B cell (primary cell): ENCODE data around the gene PRKAG2. TPM values are rescaled to one million over a fixed set of nuclear protein-coding genes. Genes with fewer than 3 reads are reported as not detected.

ENCODE experiments used
- ATAC-seq: fragments of 200-7000 bp; cut with Tn5 transposase; one replicate; pipeline ENCODE4 v1.10.0; 2021; ENCODE audit warnings: low read depth, mild to moderate bottlenecking, moderate number of reproducible peaks, moderate library complexity
- CTCF ChIA-PET: fragments of 350-600 bp; sonication (Branson Sonifier 250); formaldehyde crosslinking; loops from one replicate; lab custom pipeline; 2021; ENCODE audit warnings: antibody characterized with exemption, inconsistent platforms; lab: Charles Lee
- POLR2A ChIA-PET: fragments of 350-600 bp; sonication (Branson Sonifier 250); formaldehyde crosslinking; loops from one replicate; lab custom pipeline; 2021; ENCODE audit warnings: antibody characterized with exemption; lab: Charles Lee
- DNase-seq: peaks from one replicate; pipeline ENCODE4 v3.0.0; 2013
- H2AFZ ChIP-seq: 2 replicates; pipeline ENCODE4 v1.6.1; 2012; ENCODE audit warnings: mild to moderate bottlenecking, low read depth, low read length; ENCODE audit not compliant: insufficient read depth, poor library complexity, severe bottlenecking
- H3K27ac ChIP-seq, 2 donors: 1 replicate in 1 of 2; 2 replicates in 1 of 2; pipeline ENCODE4 v1.5.1; 2012 to 2013; ENCODE audit warnings: low read length in 2 of 2, mild to moderate bottlenecking in 2 of 2, moderate library complexity in 1 of 2
- H3K27me3 ChIP-seq, 4 experiments: fragments of 200-600 bp in 1 of 4; sonication (generic) in 1 of 4; replicated peaks in 1 of 4; 1 replicate in 2 of 4; 2 replicates in 2 of 4; pipeline versions ENCODE4 v1.6.1 to v1.7.0; 2013 to 2016; ENCODE audit warnings: low read length in 3 of 4, mild to moderate bottlenecking in 2 of 4, mixed read lengths in 1 of 4, moderate library complexity in 1 of 4; ENCODE audit not compliant: insufficient read depth in 4 of 4, control insufficient read depth in 3 of 4; ENCODE audit errors: control extremely low read depth in 1 of 4
- H3K36me3 ChIP-seq, 2 experiments: replicated peaks in 1 of 2; 1 replicate in 1 of 2; 2 replicates in 1 of 2; pipeline versions ENCODE4 v1.6.1 to v1.7.1; 2013; ENCODE audit warnings: low read length in 1 of 2; ENCODE audit not compliant: insufficient read depth in 2 of 2, control insufficient read depth in 1 of 2; ENCODE audit errors: control extremely low read depth in 1 of 2, extremely low read depth in 1 of 2
- H3K4me1 ChIP-seq, 2 donors: fragments of 200-600 bp in 1 of 2; sonication (generic) in 1 of 2; 1 replicate in 1 of 2; 2 replicates in 1 of 2; pipeline versions ENCODE4 v1.5.1 to v1.6.1; 2013 to 2017; ENCODE audit warnings: low read length in 2 of 2; ENCODE audit not compliant: control insufficient read depth in 2 of 2, insufficient read depth in 2 of 2
- H3K4me2 ChIP-seq: replicated peaks from 2 replicates; pipeline ENCODE3; 2012; ENCODE audit warnings: mild to moderate bottlenecking, low read depth, low read length; ENCODE audit not compliant: poor library complexity, severe bottlenecking
- H3K4me3 ChIP-seq, 5 experiments: fragments of 200-600 bp in 1 of 5; sonication (generic) in 1 of 5; 1 replicate in 3 of 5; 2 replicates in 2 of 5; pipeline versions ENCODE4 v1.5.1 to v1.7.0; 2011 to 2016; ENCODE audit warnings: low read length in 4 of 5, mild to moderate bottlenecking in 4 of 5, low read depth in 2 of 5, control low read depth in 1 of 5, moderate library complexity in 1 of 5; ENCODE audit not compliant: insufficient read depth in 1 of 5; ENCODE audit errors: control extremely low read depth in 1 of 5, extremely low read depth in 1 of 5
- H3K79me2 ChIP-seq: fragments of 200-600 bp; sonication (generic); one replicate; pipeline ENCODE4 v1.6.0; 2016; ENCODE audit warnings: low read length; ENCODE audit not compliant: control insufficient read depth, insufficient read depth
- H3K9ac ChIP-seq: fragments of 200-600 bp; sonication (generic); 2 replicates; pipeline ENCODE4 v1.6.1; 2017; ENCODE audit warnings: mild to moderate bottlenecking, low read length, moderate library complexity
- H3K9me3 ChIP-seq, 3 donors: one replicate each; pipeline versions ENCODE4 v1.6.1 to v1.7.1; 2013; ENCODE audit warnings: low read length in 2 of 3; ENCODE audit not compliant: control insufficient read depth in 2 of 3, insufficient read depth in 1 of 3; ENCODE audit errors: control extremely low read depth in 1 of 3
- H4K20me1 ChIP-seq: 2 replicates; pipeline ENCODE4 v1.6.0; 2012; ENCODE audit warnings: mild to moderate bottlenecking, low read length; ENCODE audit not compliant: insufficient read depth, control insufficient read depth, poor library complexity, severe bottlenecking
- H3K27ac Mint-ChIP-seq: one replicate; pipeline ENCODE4 v1.8.0; 2021; ENCODE audit warnings: mixed read lengths
- H3K27me3 Mint-ChIP-seq: one replicate; pipeline ENCODE4 v1.8.0; 2021; ENCODE audit warnings: mixed read lengths
- H3K4me1 Mint-ChIP-seq: one replicate; pipeline ENCODE4 v1.8.0; 2021; ENCODE audit warnings: mixed read lengths
- H3K4me3 Mint-ChIP-seq: one replicate; pipeline ENCODE4 v1.8.0; 2021; ENCODE audit warnings: mixed read lengths
- H3K9me3 Mint-ChIP-seq: one replicate; pipeline ENCODE4 v1.8.0; 2022; ENCODE audit warnings: mixed read lengths; ENCODE audit not compliant: insufficient read depth
- EZH2 ChIP-seq: IDR thresholded peaks from 2 replicates; pipeline ENCODE4 v1.6.1; 2012; ENCODE audit warnings: borderline replicate concordance, low read depth, mild to moderate bottlenecking, moderate library complexity, low read length; ENCODE audit not compliant: insufficient read depth, poor library complexity, severe bottlenecking
- WGBS: methylation state at CpG from one replicate; pipeline ENCODE4 v1.1.5; 2013; ENCODE audit warnings: missing lambda C conversion rate; ENCODE audit not compliant: insufficient coverage; 5-methylcytosine and 5-hydroxymethylcytosine counted together
- intact Hi-C: fragments of 100-400 bp; cut with micrococcal nuclease; formaldehyde crosslinking; loops from one replicate; pipeline ENCODE4 v1.10.0; 2022
- polyA plus RNA-seq: library from polyadenylated mRNA; depleted of rRNA; stranded (reverse); fragments of >200 nt; gene quantifications from 2 replicates; pipeline ENCODE4 v1.2.3, GENCODE V29; 2012
- total RNA-seq, 2 donors: library from RNA; stranded (reverse); fragments of 120-200 nt in 1 of 2; gene quantifications; 1 replicate in 1 of 2; 2 replicates in 1 of 2; pipeline versions ENCODE4 v1.2.3 to v1.2.4, GENCODE V29; 2013 to 2022
- TF ChIP-seq, protein P1 (sequence below): fragments of 200-600 bp; IDR thresholded peaks from one replicate; pipeline ENCODE4 v1.8.0; 2022; ENCODE audit warnings: antibody characterized with exemption, mild to moderate bottlenecking

Gene PRKAG2
- total and polyA plus RNA-seq, 2 donors (not counting 1 experiment from before 2014, with no cell fraction given) = 22.1 to 56.3 TPM

DNA sequence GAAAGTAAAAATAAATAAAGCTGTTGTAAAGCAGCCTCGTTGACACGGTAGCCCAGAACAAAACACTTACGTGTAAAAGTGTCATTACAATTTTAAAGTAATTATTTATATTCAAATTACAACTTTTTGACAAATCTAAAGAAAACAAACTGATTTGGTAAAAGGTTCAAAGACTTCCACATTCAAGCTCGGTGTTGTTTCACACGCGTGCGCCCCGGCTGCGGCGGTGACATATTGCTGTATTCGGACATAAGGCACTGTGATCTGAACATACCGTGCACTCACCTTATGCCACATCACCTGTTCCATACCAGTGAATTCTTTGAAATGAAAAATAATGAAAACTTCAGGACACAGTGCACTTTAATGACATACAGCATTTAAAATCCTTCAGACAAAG lies 320.3 kb downstream of the PRKAG2 start:
- WGBS = 100% methylated on average over 1 of the region's 12 CpGs
- H3K9me3 ChIP-seq = no peaks in the 10 kb centered on the region
- Mint-ChIP-seq H3K4me1 (no peaks in the 10 kb centered on the region), H3K9me3 (no peaks in the 10 kb centered on the region), H3K27me3 (no peaks in the 10 kb centered on the region), H3K27ac (no peak overlapping the region), H3K4me3 (no peak overlapping the region)
- H3K27me3 ChIP-seq = no peaks in the 10 kb centered on the region
- H3K4me2 ChIP-seq = no peak overlapping the region
- ATAC-seq (no peak), DNase-seq (no peak)
- CTCF ChIA-PET = interaction anchor here (1.0 kb wide), 1 partner anchor 202 kb away, joined by 3 read pairs; no protein-coding TSS in a partner anchor
- H3K27ac ChIP-seq = no peak overlapping the region
- no peaks in the 10 kb centered on the region for H4K20me1 ChIP-seq
- H2AFZ ChIP-seq = no peak overlapping the region
- peaks cover 0 to 30% of the 10 kb centered on the region in 2 experiments for H3K36me3 ChIP-seq
- TF ChIP-seq EZH2 = no peak
- intact Hi-C loops = no loop called here
- H3K79me2 ChIP-seq = no peaks in the 10 kb centered on the region
- no peak overlapping the region for H3K9ac ChIP-seq
- no peaks in the 10 kb centered on the region for H3K4me1 ChIP-seq
- POLR2A ChIA-PET = no interaction called here
- no peak overlapping the region for H3K4me3 ChIP-seq

DNA sequence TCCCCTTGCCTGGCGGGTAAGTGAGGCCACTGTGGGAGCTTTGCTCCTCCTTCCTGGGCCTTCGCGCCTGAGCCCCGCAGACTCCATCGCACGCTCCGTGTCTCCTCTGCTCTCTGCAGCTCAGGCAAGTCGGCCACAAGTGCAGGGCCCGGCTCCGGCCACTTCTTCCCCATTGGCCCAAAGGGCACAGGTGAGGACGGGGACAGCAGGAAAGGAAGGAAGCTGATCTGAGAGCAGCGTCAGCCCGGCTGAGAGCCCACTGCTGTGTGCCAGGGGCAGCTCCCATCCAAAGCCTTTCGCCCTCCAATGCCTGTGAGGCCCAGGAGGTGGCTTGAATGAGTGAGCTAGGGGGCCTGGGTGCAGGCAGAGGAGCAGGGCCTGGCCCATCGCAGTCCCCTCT lies 323.6 kb downstream of the PRKAG2 start:
- no peak overlapping the region for H3K27ac ChIP-seq
- H3K27ac Mint-ChIP-seq = no peak overlapping the region
- TF ChIP-seq, protein P1, sequence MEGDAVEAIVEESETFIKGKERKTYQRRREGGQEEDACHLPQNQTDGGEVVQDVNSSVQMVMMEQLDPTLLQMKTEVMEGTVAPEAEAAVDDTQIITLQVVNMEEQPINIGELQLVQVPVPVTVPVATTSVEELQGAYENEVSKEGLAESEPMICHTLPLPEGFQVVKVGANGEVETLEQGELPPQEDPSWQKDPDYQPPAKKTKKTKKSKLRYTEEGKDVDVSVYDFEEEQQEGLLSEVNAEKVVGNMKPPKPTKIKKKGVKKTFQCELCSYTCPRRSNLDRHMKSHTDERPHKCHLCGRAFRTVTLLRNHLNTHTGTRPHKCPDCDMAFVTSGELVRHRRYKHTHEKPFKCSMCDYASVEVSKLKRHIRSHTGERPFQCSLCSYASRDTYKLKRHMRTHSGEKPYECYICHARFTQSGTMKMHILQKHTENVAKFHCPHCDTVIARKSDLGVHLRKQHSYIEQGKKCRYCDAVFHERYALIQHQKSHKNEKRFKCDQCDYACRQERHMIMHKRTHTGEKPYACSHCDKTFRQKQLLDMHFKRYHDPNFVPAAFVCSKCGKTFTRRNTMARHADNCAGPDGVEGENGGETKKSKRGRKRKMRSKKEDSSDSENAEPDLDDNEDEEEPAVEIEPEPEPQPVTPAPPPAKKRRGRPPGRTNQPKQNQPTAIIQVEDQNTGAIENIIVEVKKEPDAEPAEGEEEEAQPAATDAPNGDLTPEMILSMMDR = no peak
- no peak for TF ChIP-seq EZH2
- no peak overlapping the region for H3K4me3 Mint-ChIP-seq
- H3K4me3 ChIP-seq = no peak overlapping the region
- H3K9me3 Mint-ChIP-seq = peaks cover 3% of the 10 kb centered on the region
- H2AFZ ChIP-seq = no peak overlapping the region
- CTCF ChIA-PET = no interaction called here
- intact Hi-C loops = no loop called here
- no peaks in the 10 kb centered on the region for H4K20me1 ChIP-seq
- POLR2A ChIA-PET = no interaction called here
- ATAC-seq (no peak), DNase-seq (no peak)
- H3K27me3 ChIP-seq = peaks cover 0 to 3% (median 0%) of the 10 kb centered on the region in 4 experiments
- no peak overlapping the region for H3K4me2 ChIP-seq
- no peaks in the 10 kb centered on the region for H3K4me1 Mint-ChIP-seq
- peaks cover 0 to 8% of the 10 kb centered on the region in 2 experiments for H3K36me3 ChIP-seq
- H3K27me3 Mint-ChIP-seq = peaks cover 5% of the 10 kb centered on the region
- no peaks in the 10 kb centered on the region for H3K79me2 ChIP-seq
- peaks cover 0 to 4% (median 0%) of the 10 kb centered on the region in 3 donors for H3K9me3 ChIP-seq
- no peak overlapping the region for H3K9ac ChIP-seq
- WGBS = 78% methylated on average over 14 of the region's 15 CpGs
- H3K4me1 ChIP-seq = no peaks in the 10 kb centered on the region
